Nephron progenitor cell (in vitro differentiated cells): ENCODE data around the gene LEKR1.

Experiments used
- DNase-seq: peaks from one replicate; pipeline ENCODE4 v3.0.0; 2021
- H3K27ac Mint-ChIP-seq: 2 replicates; pipeline ENCODE4 v1.8.0; 2021; ENCODE audit warnings: mild to moderate bottlenecking, moderate library complexity, mixed read lengths
- H3K27me3 Mint-ChIP-seq: 2 replicates; pipeline ENCODE4 v1.8.0; 2021; ENCODE audit warnings: mild to moderate bottlenecking, low read depth, mixed read lengths; ENCODE audit not compliant: poor library complexity
- H3K36me3 Mint-ChIP-seq: 2 replicates; pipeline ENCODE4 v1.8.0; 2021; ENCODE audit warnings: low read depth, mixed read lengths
- H3K4me1 Mint-ChIP-seq: 2 replicates; pipeline ENCODE4 v1.8.0; 2021; ENCODE audit warnings: mixed read lengths
- H3K4me3 Mint-ChIP-seq: 2 replicates; pipeline ENCODE4 v1.8.0; 2021; ENCODE audit warnings: mild to moderate bottlenecking, moderate library complexity, mixed read lengths
- H3K9me3 Mint-ChIP-seq: 2 replicates; pipeline ENCODE4 v1.8.0; 2021; ENCODE audit warnings: mild to moderate bottlenecking, moderate library complexity, mixed read lengths
- TF ChIP-seq, protein P1 (sequence below): fragments of 200-600 bp; sonication (generic); IDR thresholded peaks from 2 replicates; pipeline ENCODE4 v1.5.0; 2021; ENCODE audit warnings: antibody characterized with exemption

The LEKR1 gene

DNA sequence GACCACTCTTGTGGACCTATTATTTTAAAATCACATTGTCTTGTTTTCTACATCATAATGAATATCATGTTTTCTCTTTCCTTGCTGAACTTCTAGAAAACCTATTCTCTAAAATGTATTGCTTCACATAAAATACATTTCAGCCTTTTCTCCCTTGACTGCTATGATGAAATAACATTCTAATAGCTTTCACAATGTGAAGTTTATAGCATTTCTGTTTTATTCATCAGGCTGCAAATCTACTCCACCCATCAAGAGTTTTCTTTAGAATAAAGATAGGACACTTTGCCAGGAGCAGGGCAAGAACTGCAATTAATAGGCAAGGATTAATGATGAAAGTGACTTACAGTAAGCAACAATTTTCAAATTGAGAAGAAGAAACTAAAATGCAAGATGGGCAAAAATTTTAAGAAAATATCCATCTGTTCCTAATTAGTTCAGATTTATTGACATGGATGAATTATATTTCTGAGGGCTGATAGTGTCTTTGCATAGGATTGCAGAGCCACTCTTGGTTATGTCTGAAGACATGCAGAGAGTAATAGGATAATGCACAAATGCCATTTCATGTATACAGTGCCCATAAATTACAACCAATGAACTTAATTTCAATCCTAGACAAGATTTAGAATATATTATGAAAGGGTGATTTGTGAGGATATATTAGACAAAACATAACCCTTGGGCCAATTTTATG lies 21.7 kb downstream of the LEKR1 start:
- no peak overlapping the region for H3K4me3 Mint-ChIP-seq
- no peaks in the 10 kb centered on the region for H3K9me3 Mint-ChIP-seq
- no peak for DNase-seq
- TF ChIP-seq, protein P1, sequence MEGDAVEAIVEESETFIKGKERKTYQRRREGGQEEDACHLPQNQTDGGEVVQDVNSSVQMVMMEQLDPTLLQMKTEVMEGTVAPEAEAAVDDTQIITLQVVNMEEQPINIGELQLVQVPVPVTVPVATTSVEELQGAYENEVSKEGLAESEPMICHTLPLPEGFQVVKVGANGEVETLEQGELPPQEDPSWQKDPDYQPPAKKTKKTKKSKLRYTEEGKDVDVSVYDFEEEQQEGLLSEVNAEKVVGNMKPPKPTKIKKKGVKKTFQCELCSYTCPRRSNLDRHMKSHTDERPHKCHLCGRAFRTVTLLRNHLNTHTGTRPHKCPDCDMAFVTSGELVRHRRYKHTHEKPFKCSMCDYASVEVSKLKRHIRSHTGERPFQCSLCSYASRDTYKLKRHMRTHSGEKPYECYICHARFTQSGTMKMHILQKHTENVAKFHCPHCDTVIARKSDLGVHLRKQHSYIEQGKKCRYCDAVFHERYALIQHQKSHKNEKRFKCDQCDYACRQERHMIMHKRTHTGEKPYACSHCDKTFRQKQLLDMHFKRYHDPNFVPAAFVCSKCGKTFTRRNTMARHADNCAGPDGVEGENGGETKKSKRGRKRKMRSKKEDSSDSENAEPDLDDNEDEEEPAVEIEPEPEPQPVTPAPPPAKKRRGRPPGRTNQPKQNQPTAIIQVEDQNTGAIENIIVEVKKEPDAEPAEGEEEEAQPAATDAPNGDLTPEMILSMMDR: no peak
- H3K4me1 Mint-ChIP-seq: peaks cover 4% of the 10 kb centered on the region
- peaks cover 4% of the 10 kb centered on the region for H3K27me3 Mint-ChIP-seq
- H3K36me3 Mint-ChIP-seq: no peaks in the 10 kb centered on the region
- no peak overlapping the region for H3K27ac Mint-ChIP-seq

DNA sequence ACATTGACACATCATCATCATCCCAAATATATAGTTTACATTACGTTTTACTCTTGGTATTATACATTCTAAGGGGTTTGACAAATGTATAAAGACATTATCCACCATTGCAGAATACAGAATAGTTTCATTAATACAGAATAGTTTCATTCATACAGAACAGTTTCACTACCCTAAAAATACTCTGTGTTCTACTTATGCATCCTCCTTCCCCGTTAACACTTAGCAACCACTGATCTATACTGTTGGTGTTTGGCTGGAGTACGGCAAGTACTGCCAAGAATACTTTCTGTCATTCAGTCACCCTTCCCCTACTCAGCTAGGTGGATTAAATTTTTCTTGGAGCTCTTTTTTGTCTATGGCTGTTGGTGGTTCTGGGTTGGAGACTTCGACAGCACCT lies 33.4 kb downstream of the LEKR1 start:
- Mint-ChIP-seq H3K27me3 (peaks cover 4% of the 10 kb centered on the region), H3K4me3 (no peak overlapping the region), H3K9me3 (no peaks in the 10 kb centered on the region), H3K27ac (no peak overlapping the region), H3K4me1 (no peaks in the 10 kb centered on the region), H3K36me3 (no peaks in the 10 kb centered on the region)
- no peak for DNase-seq
- TF ChIP-seq, protein P1: no peak

GRCh38 chr3:156860873-156861272 lies 34.7 kb downstream of the LEKR1 start:
- TF ChIP-seq, protein P1: no peak

GRCh38 chr3:156862338-156862737 lies 36.2 kb downstream of the LEKR1 start:
- Mint-ChIP-seq H3K27me3 (peaks cover 4% of the 10 kb centered on the region), H3K27ac (no peak overlapping the region), H3K9me3 (no peaks in the 10 kb centered on the region), H3K4me3 (no peak overlapping the region), H3K4me1 (no peaks in the 10 kb centered on the region), H3K36me3 (no peaks in the 10 kb centered on the region)
- TF ChIP-seq, protein P1: no peak
- DNase-seq: no peak

More at GRCh38 chr3:156860873-156861272, 34.7 kb downstream of the LEKR1 start:
- Mint-ChIP-seq H3K4me1 (no peaks in the 10 kb centered on the region), H3K36me3 (no peaks in the 10 kb centered on the region), H3K27ac (no peak overlapping the region), H3K27me3 (peaks cover 4% of the 10 kb centered on the region), H3K9me3 (no peaks in the 10 kb centered on the region), H3K4me3 (no peak overlapping the region)
- DNase-seq: no peak

DNA sequence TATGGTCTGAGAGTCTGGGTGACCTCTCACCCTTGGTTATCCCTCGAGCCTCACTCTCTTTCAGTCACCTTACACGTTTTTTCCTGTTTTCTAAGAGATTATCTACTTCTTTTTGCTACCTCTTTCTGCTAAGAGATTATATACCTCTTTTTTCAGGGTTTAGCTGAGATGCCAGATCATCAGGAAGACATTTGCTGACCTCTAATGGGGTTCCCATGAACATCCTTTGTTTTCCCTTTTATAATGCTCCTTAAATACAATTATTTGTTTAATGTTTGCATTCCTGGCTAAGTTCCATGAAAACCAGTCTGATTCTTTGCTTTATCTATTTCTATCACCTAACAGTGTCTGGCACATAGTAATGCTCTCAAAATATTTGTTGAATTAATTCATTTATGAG lies 39.6 kb downstream of the LEKR1 start:
- H3K4me1 Mint-ChIP-seq: no peaks in the 10 kb centered on the region
- peaks cover 4% of the 10 kb centered on the region for H3K27me3 Mint-ChIP-seq
- H3K9me3 Mint-ChIP-seq: no peaks in the 10 kb centered on the region
- H3K27ac Mint-ChIP-seq: no peak overlapping the region
- DNase-seq: no peak
- no peak overlapping the region for H3K4me3 Mint-ChIP-seq
- TF ChIP-seq, protein P1: no peak
- no peaks in the 10 kb centered on the region for H3K36me3 Mint-ChIP-seq

DNA sequence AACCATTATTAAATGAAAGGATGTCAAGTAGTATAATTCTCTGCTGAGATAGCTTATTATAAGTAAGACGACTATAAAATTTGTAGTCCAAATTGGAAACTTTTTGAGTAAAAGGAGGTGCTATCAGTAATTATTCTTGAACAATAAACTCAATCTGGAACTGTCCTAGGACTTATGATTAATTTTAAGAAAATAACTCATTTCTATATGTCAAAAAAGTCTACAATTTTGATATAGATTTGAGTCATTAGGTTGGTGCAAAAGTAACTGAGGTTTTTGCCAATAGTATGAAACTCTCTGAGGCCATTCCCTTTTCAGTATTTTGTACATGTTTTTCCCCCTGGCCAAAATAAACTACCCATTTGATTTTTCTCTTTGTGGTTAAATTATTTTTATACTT lies 41.0 kb downstream of the LEKR1 start:
- no peaks in the 10 kb centered on the region for H3K4me1 Mint-ChIP-seq
- DNase-seq: no peak
- no peaks in the 10 kb centered on the region for H3K27me3 Mint-ChIP-seq
- H3K36me3 Mint-ChIP-seq: peaks cover 5% of the 10 kb centered on the region
- TF ChIP-seq, protein P1: no peak
- no peak overlapping the region for H3K4me3 Mint-ChIP-seq
- H3K9me3 Mint-ChIP-seq: peaks cover 8% of the 10 kb centered on the region
- H3K27ac Mint-ChIP-seq: no peak overlapping the region
